GM18861 (cell line): ENCODE results near the gene ATXN7.

Experiments used
- ATAC-seq: cut with Tn5 transposase; IDR thresholded peaks from one replicate; pipeline ENCODE4 v1.9.1; 2021; ENCODE audit not compliant: unreplicated experiment

ATXN7 gene

DNA sequence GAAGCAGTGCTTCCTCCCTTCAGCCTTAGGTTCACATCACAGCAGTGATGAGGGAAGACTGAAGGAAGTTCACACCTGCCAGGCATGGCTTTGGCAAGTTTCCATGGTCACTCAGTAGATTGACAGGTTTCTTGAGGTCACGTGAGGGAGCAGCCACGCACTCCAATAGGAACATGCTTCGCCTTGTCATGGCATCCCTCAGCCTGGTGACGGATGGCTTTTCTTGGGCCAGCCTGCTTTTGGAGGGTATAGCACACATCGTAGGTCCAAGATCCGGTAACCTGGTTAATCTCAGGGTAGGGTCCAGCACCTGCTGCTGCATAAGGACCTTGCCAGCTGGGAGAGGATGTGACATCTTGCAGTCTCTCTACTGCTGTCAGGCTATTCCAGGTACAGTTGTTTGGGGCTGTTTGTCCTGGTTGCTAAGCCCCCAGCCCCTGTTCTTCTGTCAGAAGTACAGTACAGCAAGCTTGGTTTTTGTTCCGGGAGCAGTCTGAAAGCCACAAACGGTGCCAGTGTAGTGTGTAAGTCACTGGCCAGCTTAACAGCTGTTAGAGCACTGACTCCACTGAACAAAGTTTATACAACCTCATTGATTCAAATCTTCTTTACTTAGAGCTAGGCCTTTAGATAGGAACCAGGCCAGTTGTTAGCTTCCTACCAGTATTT is 117.3 kb downstream of the ATXN7 start:
- ATAC-seq, result no peak

DNA sequence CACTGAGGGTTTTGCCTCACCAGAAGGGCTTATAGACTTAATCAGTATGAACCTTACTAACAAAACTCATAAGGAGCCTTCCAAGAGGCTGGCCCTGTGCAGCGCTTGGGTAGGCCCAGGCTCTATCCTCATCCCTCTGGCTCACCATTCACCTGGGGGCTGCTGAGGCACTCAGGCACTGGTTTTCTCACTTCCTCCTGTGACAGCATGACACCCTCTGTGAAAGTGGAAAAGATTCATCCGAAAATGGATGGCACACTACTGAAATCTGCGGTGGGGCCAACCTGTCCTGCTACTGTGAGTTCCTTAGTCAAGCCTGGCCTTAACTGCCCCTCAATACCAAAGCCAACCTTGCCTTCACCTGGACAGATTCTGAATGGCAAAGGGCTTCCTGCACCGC is 118.3 kb downstream of the ATXN7 start:
- ATAC-seq, result no peak

DNA sequence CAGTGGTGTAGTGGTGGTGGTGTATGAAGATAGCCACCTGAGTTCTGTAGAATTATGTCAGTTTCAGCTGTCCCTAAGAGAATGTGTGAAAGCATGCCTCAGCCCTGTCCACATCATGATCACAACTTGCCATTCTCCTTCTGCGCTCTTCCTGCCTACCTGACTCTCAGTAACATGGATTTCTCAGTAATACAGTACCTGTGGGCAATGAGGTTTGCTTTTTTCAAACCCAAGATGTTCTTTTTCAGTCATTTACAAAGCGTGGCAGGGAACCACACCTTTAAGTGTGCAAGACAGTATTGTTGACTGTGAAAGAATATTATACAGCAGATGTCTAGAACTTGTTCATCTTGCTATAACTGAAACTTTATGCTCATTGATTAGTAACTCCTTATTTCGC is 120.7 kb downstream of the ATXN7 start:
- no peak for ATAC-seq

DNA sequence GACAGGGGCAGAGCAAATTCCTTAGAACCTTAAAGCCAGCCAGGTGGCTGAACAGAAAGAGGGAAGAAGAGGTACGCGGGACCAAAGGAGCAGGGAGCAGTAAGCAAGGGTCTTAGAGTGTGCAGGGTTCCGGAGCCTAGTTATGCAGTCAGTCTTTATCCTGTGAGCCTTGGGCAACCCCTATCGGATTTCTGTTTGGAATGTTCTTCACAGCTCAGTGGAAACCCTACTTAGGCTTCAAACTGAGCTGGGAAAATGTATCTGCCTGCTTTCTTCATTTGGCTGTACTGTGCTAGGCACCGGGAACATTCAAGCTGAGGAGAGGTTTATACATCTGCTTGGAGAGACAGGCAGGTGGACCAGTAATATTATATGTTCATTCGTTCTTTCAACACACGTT is 122.5 kb downstream of the ATXN7 start:
- ATAC-seq, result no peak

DNA sequence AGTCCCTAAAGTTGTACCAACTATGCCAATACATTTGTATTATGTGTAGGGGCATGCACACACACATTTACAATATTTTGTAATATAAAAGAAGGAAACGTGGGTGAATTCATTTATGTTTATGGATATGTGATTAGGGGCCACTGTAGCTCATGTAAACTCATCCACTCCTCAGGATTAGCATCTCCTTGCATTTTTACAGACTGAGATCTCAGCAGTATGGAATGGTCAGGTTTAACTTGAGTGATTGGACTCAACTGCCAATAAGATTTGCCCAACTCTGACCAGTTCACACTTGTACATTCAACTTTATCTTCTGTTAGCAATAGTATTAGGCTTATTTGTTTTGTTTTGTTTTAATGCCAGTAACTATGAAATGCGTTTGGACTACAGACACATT is 123.2 kb downstream of the ATXN7 start:
- ATAC-seq, result no peak

DNA sequence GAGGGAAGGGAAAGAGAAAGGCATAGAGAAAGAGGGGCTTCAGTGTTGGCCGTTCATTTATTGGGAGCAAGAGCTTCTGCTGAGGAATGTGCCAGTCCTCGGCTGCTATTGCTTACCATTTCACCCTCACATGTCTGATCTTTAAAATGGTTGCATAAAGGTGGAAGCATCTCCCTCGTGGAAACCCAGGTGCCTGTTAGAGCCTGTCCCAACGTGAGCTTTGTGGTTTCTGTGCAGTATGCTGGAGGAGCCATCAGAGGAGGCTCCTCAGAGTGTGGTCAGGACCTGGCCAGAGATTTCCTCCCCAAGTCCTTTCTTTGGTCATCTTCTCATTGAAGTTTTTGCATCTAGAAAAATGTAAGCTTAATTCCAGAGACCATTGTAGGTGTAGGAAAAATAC is 125.3 kb downstream of the ATXN7 start:
- ATAC-seq, result no peak

DNA sequence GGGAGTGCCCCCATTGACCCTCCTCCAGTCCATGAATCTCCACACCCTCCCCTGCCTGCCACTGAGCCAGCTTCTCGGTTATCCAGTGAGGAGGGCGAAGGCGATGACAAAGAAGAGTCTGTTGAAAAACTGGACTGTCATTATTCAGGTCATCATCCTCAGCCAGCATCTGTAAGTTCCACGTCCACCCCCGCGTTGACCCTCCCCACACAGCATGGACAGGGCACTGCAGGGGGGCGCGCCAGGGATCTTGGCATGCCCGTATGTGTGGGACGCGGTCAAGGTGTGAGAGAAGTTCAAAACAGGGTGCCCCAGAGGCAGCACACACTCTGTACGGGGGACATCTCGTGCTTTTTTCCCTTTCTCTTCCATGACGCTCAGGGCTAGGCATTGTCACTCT is 126.5 kb downstream of the ATXN7 start:
- ATAC-seq, result no peak

DNA sequence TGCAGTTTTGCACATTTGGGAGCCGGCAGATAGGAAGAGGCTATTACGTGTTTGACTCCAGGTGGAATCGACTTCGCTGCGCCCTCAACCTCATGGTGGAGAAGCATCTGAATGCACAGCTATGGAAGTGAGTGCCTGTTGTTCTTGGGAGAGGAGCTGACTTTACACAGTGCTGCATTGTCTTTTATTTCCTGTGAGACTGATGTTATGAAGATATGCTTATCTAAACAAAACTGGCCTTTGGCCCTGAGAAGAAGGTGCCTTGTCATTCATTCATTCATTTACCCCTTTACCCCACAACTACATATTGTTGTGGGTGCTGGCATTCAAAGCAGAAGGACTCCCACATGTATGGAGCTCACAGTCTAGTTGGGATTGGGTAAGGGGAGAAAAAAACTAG is 127.1 kb downstream of the ATXN7 start:
- no peak for ATAC-seq

DNA sequence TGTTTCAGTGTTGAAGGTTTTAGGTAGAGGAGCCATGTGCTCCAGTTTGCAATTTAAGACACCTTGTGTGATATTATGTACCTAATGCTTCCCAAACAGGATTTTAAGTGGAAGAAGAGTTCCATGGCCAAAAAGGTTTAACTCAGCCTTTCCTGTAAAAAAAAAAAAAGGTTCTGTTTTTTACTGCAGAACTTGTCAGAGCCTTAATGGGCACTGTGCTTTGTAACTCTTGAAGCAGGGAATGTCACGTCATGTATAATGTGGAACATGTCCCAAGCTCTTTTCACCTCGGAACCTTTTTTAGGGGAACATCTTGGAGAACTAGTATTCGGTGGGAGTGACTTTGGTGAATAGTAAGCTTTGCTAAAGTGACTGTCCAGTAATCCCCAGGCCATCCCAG is 128.0 kb downstream of the ATXN7 start:
- no peak for ATAC-seq

DNA sequence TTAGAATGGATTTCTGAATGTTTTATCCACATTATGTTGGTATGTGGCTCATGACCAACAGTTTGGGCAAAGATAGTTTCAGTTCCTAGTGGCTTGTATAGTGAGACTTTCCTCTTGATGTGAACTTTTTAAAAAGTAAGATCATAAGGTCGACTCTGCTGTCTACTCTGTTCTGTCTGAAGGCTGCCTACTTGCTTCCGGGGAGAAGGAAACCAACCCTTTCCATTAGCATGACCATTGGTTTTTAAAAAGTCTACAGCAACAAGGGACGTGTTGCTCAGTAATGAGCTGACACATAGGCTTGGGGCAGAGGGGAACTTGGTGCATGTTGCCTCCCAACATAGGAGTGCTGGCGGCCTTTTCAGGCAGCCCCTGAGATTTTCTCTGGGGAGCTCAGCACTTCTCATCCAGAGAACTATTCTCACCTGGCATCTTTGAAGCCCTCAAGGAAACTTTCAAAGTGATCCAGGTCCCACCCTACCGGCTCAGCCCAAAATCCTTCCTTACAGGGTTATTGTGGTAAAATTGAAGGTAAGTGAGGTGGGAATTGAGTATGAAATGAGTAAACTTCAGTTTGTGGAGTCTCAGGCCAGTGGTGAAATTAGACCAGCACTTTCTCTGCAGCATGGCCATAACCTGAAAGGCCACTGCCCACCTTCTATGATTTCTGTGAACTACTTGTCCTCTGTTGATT is 129.0 kb downstream of the ATXN7 start:
- ATAC-seq, result no peak

DNA sequence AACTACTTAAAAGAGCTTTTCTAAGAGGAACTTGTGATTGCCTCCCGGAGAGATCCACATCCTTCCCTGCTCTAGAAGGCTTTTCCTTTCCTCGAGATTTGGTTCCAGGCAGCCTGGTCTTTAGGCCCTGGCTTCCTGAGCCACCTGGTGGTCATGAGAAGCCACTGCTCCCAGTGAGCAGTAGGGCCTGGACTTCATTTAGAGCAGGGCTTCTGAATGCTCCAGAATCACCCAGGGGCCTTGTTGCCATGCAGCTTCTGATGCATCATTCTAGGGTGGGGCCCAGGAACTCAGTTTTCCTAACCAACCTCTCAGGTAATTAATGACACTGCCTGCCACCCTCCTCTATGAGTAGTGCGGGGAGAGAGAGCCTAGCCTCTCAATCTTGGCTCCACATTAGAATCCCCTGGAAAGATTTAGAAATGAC is 130.0 kb downstream of the ATXN7 start:
- peak; percentile 84 for ATAC-seq

DNA sequence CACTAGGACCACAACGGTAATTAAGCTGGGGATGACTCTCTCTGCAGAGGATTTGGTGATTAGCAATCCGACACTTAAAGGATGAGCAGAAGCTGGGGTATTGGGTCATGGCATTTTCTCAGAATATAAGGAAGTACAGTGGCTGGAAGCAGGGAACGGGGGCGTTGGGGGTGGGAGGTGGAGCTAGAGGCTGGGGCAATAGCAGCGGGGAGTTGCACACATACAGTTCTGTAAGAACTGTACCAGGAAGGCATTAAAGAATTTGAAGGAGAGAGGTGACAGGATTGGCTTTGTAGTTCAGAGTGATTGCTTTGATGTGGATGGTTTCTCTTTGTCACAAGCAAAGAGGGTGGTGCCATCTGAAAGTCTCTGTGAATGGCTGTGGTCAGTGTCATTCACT is 131.4 kb downstream of the ATXN7 start:
- ATAC-seq, result no peak

DNA sequence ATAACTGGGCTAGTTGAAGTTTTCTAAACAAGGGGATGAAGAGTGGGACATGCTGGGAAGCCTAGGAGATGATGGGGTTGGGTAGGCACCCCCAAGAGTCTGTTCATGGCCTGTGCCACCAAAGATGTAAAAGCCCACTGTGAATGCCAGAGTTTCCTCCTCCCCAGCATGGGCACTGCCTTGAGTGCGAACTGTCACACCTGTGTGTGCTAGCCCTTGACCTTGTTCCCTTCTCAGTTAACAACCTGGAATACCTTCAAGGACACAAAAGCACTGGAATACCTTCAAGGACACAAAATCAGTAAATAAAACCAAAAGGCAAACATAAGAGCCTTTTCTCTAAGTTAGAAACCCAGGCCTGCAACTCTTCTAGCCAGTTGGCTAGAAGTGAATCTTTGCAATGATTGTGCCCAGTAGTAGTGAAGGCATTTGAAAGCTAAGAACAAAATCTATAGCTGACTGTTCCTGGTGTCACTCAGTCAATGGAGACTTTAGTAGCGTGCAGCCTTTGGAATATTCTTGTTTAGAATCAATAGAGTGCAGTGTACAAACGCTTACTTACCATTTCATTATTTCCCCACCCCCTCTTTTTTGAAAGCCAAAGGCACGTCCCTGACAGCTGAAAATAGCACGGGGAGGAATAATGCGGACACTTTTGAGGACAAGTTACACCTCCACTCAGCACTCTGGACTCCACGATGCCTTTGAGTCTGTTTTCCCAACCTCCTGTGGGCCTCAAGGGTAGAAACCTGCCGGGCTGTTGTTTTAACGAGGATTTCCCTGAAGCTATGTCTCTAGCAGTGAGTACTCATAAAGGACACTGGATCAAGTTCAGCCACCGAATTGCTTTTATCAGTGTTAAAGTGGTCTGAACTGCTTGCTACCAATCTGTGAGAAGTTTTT is 135.4 kb downstream of the ATXN7 start:
- no peak for ATAC-seq

DNA sequence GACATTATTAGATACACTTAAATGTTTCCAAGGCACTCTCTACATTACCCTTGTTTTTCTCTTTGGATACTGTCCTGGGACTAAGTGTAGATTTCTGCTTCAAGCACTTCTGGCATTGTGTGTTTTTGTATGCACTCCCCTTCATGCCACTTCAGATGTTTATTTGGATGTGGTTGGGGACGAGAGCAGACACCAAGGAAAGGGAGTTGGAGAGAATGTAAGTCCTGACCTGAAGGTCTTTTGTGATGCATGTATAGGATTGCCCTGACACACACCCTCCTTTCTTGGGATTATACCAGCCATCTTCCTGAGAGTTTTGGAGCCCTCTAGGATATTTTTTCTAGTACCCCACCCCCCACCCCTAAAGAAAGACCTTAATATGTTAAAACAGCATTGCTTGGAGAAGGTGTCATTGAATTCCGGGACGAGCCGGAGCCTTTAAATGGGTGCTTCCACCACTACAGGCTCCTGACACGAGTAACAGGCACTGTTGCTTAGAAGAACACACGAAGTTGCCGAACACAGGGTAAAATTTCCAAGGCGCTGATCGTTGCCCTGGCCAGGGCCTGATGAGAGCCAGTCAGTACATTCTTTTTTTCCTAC is 136.9 kb downstream of the ATXN7 start:
- ATAC-seq, result no peak

DNA sequence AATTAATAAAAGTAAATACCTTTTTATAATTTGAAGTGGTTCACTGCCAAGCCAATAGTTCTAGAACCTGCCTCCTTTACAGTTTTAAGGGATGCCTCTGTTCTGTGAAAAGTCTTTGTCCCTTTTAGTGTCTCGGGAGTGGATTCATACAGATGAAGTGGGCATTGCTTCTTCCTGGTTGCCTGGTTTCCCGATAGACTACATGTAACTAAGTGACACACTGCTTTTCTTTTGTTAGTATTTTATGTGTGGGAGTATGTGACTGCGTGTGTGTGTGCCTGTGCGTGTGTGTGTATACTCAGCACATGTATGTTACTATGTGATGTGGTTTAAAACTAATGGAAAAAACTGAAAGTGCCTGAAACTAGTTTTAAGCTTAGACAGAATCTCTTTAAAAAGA is 138.6 kb downstream of the ATXN7 start:
- no peak for ATAC-seq

DNA sequence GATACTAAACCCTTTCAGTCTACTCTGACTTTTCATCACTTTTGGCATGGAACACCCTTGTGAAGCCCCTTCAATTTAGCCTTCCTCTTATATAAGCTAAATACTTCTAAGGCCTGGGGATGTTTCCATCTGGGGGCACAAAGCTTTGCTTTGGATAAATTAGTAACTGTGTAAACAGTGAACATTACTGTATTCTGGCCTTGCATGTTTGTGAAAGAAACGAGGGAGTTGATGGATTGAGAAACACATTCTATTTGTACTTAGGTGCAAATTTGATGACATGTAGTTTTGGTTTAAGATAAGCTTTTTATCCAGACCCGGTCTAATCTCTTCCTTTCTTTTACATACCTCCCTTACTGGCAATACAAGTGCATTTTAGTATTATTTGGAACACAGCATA is 139.9 kb downstream of the ATXN7 start:
- ATAC-seq, result no peak

DNA sequence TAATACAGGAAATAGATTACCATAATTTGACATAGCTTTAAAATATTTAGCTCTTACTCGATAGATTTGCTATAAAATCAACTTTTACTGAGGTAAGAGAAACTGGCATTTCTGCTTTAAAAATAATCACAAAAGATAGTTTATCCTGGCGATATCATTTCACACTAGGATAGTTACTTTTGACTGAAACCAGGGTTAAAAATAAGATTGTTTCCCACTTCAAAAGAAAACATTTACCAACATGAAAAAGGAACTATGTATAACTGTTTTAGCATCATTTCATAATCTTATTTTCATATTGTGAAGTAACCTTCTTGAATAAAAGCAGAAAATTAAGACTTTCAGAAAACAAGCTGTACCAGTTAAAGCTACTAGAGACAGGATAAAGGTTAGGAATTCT is 144.3 kb downstream of the ATXN7 start:
- no peak for ATAC-seq

DNA sequence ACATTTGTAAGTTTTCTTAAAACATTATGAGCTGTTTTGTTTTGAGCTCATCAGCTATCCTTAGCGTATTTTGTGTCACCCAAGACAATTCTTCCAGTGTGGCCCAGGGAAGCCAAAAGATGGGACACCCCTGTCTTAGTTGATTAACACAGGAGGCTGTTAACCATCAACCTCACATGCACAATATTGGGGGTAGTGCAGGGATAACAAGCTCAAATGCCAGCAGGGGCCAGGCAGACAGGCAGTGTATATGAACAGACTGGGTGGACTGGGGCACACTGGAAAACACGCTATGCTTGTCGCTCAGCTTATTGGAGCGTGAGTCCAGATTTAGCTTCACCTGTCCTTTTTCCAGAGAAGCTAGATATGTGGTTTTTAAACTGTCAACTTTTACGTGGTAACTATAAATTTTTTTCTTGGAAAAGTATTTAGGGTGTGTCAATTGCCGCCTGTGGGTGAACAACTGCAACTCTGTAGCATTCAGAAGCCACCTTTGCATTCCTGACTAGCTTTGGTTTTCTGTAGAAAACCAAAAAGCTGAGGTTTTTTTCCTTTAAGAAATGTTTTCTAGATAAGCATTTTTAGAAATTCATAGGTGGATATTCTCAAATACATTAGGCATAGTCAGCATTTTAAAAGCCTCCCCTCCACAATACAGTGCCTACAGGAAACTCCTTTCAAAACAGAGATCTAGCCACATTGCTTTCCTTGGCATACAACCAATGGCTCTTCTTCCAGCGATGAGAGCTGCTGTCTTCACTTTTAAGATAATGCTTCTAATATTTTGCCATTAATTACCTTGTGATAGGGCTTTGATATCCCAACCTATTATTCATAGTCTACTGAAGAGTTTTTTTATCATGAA is 145.1 kb downstream of the ATXN7 start:
- no peak for ATAC-seq

DNA sequence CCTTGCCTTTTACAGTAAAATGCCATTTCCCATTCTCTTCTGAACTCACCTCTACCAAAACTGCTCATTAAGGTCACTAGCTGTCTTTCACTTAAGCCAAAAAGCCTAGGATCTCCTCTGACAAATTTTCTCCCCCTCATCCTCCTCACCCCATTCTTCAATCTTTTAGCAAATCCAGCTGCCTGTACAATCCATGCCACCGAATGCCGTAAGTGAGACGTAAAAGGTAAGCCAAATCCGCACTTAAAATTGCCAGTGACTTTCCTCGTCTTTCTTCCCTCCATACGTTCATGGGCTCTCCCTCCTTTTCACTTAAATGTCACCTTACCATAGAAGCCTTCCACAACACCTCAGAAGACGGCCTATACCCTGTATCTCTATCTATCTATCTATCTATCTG is 145.9 kb downstream of the ATXN7 start:
- ATAC-seq, result no peak

DNA sequence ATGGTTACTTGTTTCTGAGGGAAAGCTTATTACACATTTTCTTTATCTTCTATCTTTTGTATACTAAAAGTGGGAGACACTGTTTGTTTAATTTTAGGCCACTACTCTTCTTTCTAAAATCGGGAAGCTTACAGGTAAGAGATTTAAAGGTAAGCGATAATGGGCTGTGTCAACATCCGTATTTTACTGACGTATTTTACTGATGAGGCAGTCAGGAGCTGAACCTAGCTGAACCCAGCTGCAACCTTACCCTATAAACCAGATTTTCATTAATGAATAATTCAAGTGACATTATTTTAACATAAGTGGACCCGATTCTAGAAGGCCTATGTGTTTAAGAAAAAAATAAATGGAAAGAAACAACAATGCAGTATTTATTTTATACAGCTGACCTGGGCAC is 146.5 kb downstream of the ATXN7 start:
- ATAC-seq, result no peak

DNA sequence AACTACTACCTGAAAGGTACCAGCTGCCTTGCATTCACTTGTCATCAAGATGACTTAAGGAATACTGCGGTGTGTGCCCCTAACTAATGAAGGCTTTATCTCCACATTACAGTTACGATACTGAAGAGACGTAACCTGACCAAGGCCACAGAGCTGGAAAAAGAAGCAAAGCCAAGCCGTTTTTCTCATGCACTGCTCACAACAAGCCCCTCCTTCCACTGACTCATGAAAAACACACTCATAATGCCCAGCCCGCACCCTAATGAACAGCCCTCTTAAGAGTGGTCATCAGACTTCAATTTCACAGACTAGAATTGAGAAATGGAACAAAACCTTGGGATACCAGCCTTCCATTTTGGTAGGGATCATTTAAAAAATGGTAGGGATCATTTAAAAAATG is 148.0 kb downstream of the ATXN7 start:
- ATAC-seq, result no peak
